Right atrium auricular region (tissue), 2 donors: ENCODE results near the gene SERPINF2. TPM values are rescaled to one million over a fixed set of nuclear protein-coding genes. Genes with fewer than 3 reads are reported as not detected.
A peak's percentile ranks its signal among the peaks of the same experiment; 100 is the strongest.
"Not testable (repeated sequence)": the region's sequence is repeated elsewhere in the genome, so short reads cannot be mapped to it uniquely, and the experiment has no call there.

Experiments used
- DNase-seq: peaks from one replicate; pipeline ENCODE4 v3.0.0-alpha.2; 2019; ENCODE audit warnings: low spot score
- H3K27ac ChIP-seq, 2 donors: fragments of 200-600 bp; sonication (generic); 1 replicate in 1 of 2; 2 replicates in 1 of 2; pipeline ENCODE4 v1.5.1; 2016 to 2019
- H3K27me3 ChIP-seq, 2 donors: fragments of 200-600 bp; sonication (generic); one replicate each; pipeline versions ENCODE4 v1.5.1 to v1.6.0; 2017 to 2019
- H3K36me3 ChIP-seq: fragments of 200-600 bp; sonication (generic); one replicate; pipeline ENCODE4 v1.5.1; 2016
- H3K4me1 ChIP-seq, 2 donors: fragments of 200-600 bp; sonication (generic); one replicate each; pipeline versions ENCODE4 v1.5.1 to v1.6.0; 2017 to 2019
- H3K4me3 ChIP-seq, 2 donors: fragments of 200-600 bp; sonication (generic); 1 replicate in 1 of 2; 2 replicates in 1 of 2; pipeline ENCODE4 v1.5.1; 2017 to 2019; ENCODE audit warnings: mild to moderate bottlenecking in 1 of 2, moderate library complexity in 1 of 2
- H3K9me3 ChIP-seq, 2 donors: fragments of 200-600 bp; sonication (generic); one replicate each; pipeline ENCODE4 v1.5.1; 2019
- total RNA-seq, 2 donors: library from RNA; depleted of rRNA; stranded (reverse); fragments of >200 nt; gene quantifications; one replicate each; pipeline ENCODE4 v1.1.0, GENCODE V29; 2016
- TF ChIP-seq, protein P1 (sequence below), 2 donors: fragments of 200-600 bp; sonication (generic); IDR thresholded peaks; one replicate each; pipeline ENCODE4 v1.5.1; 2019; ENCODE audit warnings: antibody characterized with exemption in 2 of 2

Gene SERPINF2
- total RNA-seq, 2 donors from 2014 or later: 1.0 to 1.5 TPM

DNA sequence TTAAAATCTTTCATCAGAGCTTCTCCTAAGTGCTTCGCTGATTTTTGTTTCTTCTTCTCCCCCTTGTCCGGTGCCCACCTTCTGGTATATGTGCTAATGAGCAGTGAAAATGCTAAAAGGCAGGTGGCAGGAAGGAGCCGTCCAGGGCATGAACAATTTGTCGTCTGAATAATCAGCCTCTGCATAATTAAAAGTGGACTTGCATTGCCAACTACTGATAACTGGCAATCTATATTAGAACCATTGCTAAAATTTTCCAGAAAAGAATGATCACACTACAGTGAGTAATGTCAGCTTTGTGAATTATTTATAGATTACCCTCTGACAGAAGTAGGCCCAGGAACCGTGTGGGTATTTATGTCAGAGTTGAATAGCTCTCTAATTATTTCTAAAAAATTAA is 47.3 kb downstream of the SERPINF2 start:
- peaks cover 0 to 41% of the 10 kb centered on the region in 2 donors for H3K4me1 ChIP-seq
- TF ChIP-seq, protein P1, sequence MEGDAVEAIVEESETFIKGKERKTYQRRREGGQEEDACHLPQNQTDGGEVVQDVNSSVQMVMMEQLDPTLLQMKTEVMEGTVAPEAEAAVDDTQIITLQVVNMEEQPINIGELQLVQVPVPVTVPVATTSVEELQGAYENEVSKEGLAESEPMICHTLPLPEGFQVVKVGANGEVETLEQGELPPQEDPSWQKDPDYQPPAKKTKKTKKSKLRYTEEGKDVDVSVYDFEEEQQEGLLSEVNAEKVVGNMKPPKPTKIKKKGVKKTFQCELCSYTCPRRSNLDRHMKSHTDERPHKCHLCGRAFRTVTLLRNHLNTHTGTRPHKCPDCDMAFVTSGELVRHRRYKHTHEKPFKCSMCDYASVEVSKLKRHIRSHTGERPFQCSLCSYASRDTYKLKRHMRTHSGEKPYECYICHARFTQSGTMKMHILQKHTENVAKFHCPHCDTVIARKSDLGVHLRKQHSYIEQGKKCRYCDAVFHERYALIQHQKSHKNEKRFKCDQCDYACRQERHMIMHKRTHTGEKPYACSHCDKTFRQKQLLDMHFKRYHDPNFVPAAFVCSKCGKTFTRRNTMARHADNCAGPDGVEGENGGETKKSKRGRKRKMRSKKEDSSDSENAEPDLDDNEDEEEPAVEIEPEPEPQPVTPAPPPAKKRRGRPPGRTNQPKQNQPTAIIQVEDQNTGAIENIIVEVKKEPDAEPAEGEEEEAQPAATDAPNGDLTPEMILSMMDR (IDR thresholded peaks at IDR 0.05): peak in 1 of 2 donors; percentile 45
- H3K27me3 ChIP-seq: no peaks in the 10 kb centered on the region
- peak overlapping the region; percentile 2 to 26 for H3K27ac ChIP-seq
- no peaks in the 10 kb centered on the region for H3K9me3 ChIP-seq
- H3K36me3 ChIP-seq: no peaks in the 10 kb centered on the region
- no peak for DNase-seq
- H3K4me3 ChIP-seq: no peak overlapping the region

DNA sequence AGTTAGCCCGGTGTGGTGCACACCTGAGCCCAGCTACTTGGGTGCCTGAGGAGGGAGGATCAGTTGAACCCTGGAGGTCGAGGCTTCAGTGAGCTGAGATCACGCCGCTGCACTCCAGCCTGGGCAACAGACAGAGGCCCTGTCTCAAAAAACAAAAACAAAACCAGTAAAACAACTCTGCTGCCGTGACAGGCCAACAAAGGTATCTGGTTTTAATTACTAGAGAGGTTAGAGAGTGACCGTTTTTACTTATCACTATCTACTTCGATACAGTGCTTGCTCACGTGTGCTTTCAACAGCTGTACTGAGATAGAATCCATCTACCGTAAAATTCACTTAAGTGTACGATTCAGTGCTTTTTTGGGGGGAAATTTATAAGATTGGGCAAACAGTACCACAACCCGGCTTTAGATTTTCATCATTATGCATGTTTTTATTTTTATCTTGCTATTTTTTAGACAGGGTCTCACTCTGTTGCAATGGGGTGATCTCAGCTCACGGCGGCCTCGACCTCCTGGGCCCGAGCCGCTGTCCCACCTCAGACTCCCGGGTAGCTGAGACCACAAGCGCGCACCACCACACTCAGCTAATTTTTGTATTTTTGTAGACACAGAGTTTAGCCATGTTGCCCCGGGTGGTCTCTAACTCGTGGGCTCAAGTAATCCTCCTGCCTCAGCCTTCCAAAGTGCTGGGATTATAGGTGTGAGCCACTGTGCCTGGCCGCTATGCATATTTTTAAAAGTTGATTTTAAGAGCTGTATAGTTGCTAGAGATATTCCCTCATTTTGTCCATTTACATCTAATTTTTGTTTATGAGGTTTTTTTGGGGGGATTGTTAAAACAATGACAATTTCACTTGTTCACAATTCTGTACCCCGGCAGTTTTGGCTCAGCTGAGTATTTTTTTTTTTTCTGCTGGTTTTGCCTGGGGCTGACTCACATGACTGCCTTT is 50.1 kb downstream of the SERPINF2 start:
- Histone ChIP-seq H3K36me3 (no peaks in the 10 kb centered on the region), H3K4me3 (no peak overlapping the region), H3K9me3 (no peaks in the 10 kb centered on the region), H3K4me1 (peaks cover 0 to 25% of the 10 kb centered on the region in 2 donors), H3K27me3 (no peaks in the 10 kb centered on the region), H3K27ac (peak overlapping the region; percentile 24 to 38)
- TF ChIP-seq, protein P1 (IDR thresholded peaks at IDR 0.05): no peak
- DNase-seq: no peak

DNA sequence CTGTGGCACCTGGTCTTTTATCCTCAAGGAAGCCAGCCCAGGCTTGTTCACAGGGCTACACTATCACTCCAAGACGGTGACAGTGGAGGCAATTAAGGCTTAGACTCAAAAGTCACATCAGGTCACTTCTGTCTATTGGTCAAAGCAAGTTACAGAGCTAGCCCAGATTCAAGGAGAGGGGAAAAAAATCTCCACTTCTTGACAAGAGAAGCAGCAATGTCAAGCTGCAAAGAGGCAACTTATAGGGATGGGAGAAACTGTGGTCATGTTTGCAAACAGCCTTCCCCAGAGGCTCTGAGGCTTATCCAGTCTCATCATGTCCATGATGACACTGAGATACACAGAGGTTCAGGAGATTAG is 50.8 kb downstream of the SERPINF2 start:
- Histone ChIP-seq H3K4me1 (peaks cover 0 to 24% of the 10 kb centered on the region in 2 donors), H3K27ac (peak overlapping the region in 1 of 2 donors; percentile 24)
- TF ChIP-seq, protein P1 (IDR thresholded peaks at IDR 0.05): no peak

DNA sequence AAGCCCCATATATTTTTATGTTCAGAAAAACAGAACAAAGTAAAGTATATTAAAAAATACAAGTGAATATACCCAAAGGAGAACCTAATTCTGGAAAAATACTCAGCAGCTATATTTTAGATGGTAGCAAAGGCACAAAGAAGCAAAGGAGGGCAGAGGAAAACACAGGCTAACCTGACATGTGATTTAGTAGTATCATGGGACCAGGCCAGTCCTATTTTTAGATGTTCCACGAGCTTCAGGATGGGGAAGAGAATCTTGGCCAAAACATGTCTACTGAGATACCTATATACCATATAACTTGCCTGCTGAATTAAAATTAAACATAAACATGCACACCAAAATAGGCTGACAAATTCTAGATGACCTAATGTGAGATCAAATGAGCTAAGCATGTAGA is 54.1 kb downstream of the SERPINF2 start:
- H3K9me3 ChIP-seq: no peaks in the 10 kb centered on the region
- TF ChIP-seq, protein P1 (IDR thresholded peaks at IDR 0.05): no peak
- no peak overlapping the region for H3K4me3 ChIP-seq
- no peak for DNase-seq
- H3K36me3 ChIP-seq: no peaks in the 10 kb centered on the region
- peak overlapping the region; percentile 80 to 90 for H3K27ac ChIP-seq
- no peaks in the 10 kb centered on the region for H3K27me3 ChIP-seq
- H3K4me1 ChIP-seq: peaks cover 0 to 15% of the 10 kb centered on the region in 2 donors

More for the DNA sequence above, 50.8 kb downstream of the SERPINF2 start:
- no peak for DNase-seq
- H3K9me3 ChIP-seq: no peaks in the 10 kb centered on the region
- no peak overlapping the region for H3K4me3 ChIP-seq
- H3K27me3 ChIP-seq: no peaks in the 10 kb centered on the region
- H3K36me3 ChIP-seq: no peaks in the 10 kb centered on the region

DNA sequence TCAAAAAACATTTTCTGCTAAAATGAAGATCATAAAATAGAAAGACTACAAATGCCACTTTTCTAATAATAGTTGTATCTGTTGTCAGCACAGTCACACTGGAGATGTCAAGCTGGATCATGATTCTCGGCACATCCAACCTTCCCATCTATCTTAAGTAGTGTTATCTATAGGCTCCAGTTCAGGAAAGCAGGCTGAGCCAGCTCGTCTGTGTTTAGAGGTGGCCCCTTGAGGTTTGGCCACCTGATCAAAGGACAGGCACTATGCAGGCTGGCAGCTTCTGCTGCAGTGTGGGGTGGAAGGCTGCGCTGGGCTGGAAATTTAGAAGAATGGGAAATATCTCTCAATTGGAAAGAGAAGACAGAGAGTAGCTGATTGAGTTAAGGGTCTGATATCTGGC is 54.7 kb downstream of the SERPINF2 start:
- TF ChIP-seq, protein P1 (IDR thresholded peaks at IDR 0.05): no peak
- Histone ChIP-seq H3K36me3 (no peaks in the 10 kb centered on the region), H3K4me1 (peaks cover 0 to 15% of the 10 kb centered on the region in 2 donors), H3K9me3 (no peaks in the 10 kb centered on the region), H3K27ac (peak overlapping the region; percentile 80 to 90), H3K27me3 (no peaks in the 10 kb centered on the region), H3K4me3 (no peak overlapping the region)
- DNase-seq: no peak

DNA sequence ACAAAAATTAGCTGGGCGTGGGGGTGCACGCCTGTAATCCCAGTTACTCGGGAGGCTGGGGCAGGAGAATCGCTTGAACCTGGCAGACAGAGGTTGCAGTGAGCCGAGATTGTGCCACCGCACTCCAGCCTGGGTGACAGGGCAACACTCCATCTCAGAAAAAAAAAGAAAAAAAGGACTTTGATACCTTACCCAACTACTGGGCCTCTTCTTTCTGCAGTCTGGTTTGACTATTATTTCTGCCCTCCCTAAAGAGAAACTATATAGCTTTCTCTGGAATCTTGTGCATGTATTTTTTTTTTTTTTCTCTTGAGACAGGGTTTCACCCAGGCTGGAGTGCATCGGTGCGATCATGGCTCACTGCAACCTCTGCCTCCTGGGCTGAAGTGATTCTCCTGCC is 55.2 kb downstream of the SERPINF2 start:
- not testable (repeated sequence) for H3K27me3 ChIP-seq, H3K9me3 ChIP-seq, H3K4me3 ChIP-seq, DNase-seq, H3K36me3 ChIP-seq
- Histone ChIP-seq H3K4me1 (peaks cover 0 to 15% of the 10 kb centered on the region in 2 donors), H3K27ac (peak overlapping the region; percentile 80 to 90)
